K562 (cell line): ENCODE results near the gene CARMIL1. TPM values are rescaled to one million over a fixed set of nuclear protein-coding genes. Genes with fewer than 3 reads are reported as not detected.
A peak's percentile ranks its signal among the peaks of the same experiment; 100 is the strongest.

Source experiments
- ARNT ChIP-seq, 2 experiments: fragments of 450-650 bp; IDR thresholded peaks; 2 replicates each; pipeline ENCODE4 v1.6.1; 2016; ENCODE audit warnings: mild to moderate bottlenecking in 1 of 2
- CGGBP1 ChIP-seq: fragments of 250-450 bp; sonication (Bioruptor Pico); IDR thresholded peaks from 2 replicates; pipeline ENCODE4 v1.9.0; 2021; ENCODE audit warnings: mild to moderate bottlenecking
- E2F5 ChIP-seq: sonication (generic); formaldehyde crosslinking; IDR thresholded peaks from 2 replicates; pipeline ENCODE4 v1.8.0; 2022; ENCODE audit warnings: mild to moderate bottlenecking, missing genetic modification reagents
- FIP1L1 ChIP-seq: fragments of 200-400 bp; formaldehyde crosslinking; IDR thresholded peaks from 2 replicates; pipeline ENCODE4 v1.6.1; 2018; ENCODE audit warnings: mild to moderate bottlenecking, low read depth, low read length; ENCODE audit not compliant: poor library complexity, severe bottlenecking
- GABPA ChIP-seq: fragments of 200-800 bp; sonication (Bioruptor generic); conservative IDR thresholded peaks from 2 replicates; pipeline ENCODE4 v1.6.1; 2016; ENCODE audit warnings: low read depth, missing genetic modification characterization, missing compliant biosample characterization
- GATA2 ChIP-seq: sonication (generic); formaldehyde crosslinking; IDR thresholded peaks from 2 replicates; pipeline ENCODE4 v1.4.0; 2020; ENCODE audit warnings: mild to moderate bottlenecking, missing genetic modification reagents
- HES1 ChIP-seq: fragments of 450-650 bp; IDR thresholded peaks from 2 replicates; pipeline ENCODE4 v1.6.1; 2016; ENCODE audit warnings: low read depth, mild to moderate bottlenecking, moderate library complexity
- JUN ChIP-seq, 2 experiments: sonication (generic) in 1 of 2; formaldehyde crosslinking in 1 of 2; IDR thresholded peaks; 2 replicates each; pipeline versions ENCODE4 v1.6.1 to v1.8.0; 2012 to 2022; ENCODE audit warnings: borderline replicate concordance in 2 of 2, mild to moderate bottlenecking in 2 of 2, improper control_type of control experiment in 1 of 2, low read depth in 1 of 2, low read length in 1 of 2, missing genetic modification reagents in 1 of 2
- KLF16 ChIP-seq: IDR thresholded peaks from 2 replicates; pipeline ENCODE4 v1.6.1; 2016; ENCODE audit warnings: antibody characterized with exemption
- MEF2A ChIP-seq: IDR thresholded peaks from 2 replicates; pipeline ENCODE4 v1.6.1; 2011; ENCODE audit warnings: low read depth, mild to moderate bottlenecking, low read length, moderate library complexity; ENCODE audit not compliant: control insufficient read depth
- NBN ChIP-seq: fragments of 450-650 bp; IDR thresholded peaks from 2 replicates; pipeline ENCODE4 v1.6.1; 2016; ENCODE audit warnings: low read depth, mild to moderate bottlenecking
- PBX2 ChIP-seq, 2 experiments: IDR thresholded peaks in 1 of 2; conservative IDR thresholded peaks in 1 of 2; 2 replicates each; pipeline ENCODE4 v1.6.1; 2016; ENCODE audit warnings: low read depth in 2 of 2, mild to moderate bottlenecking in 1 of 2, missing compliant biosample characterization in 1 of 2, missing genetic modification characterization in 1 of 2, moderate library complexity in 1 of 2
- SIN3A ChIP-seq, 2 experiments: fragments of 150-350 bp in 1 of 2; IDR thresholded peaks; 2 replicates each; pipeline ENCODE4 v1.6.1; 2011 to 2016; ENCODE audit warnings: borderline replicate concordance in 2 of 2, low read depth in 2 of 2, low read length in 2 of 2, mild to moderate bottlenecking in 2 of 2, moderate library complexity in 2 of 2; ENCODE audit not compliant: control insufficient read depth in 1 of 2
- SMARCA4 ChIP-seq: fragments of 450-650 bp; IDR thresholded peaks from 2 replicates; pipeline ENCODE4 v1.6.1; 2016
- TAL1 ChIP-seq: fragments of 450-650 bp; IDR thresholded peaks from 2 replicates; pipeline ENCODE4 v1.6.1; 2016; ENCODE audit warnings: mild to moderate bottlenecking
- ZNF175 ChIP-seq: fragments of 200-800 bp; sonication (Bioruptor generic); IDR thresholded peaks from 2 replicates; pipeline ENCODE4 v1.6.1; 2016; ENCODE audit warnings: low read depth, mild to moderate bottlenecking, missing genetic modification characterization, missing compliant biosample characterization
- ZNF239 ChIP-seq: fragments of 250-450 bp; sonication (Bioruptor Pico); IDR thresholded peaks from 2 replicates; pipeline ENCODE4 v1.4.0; 2020; ENCODE audit warnings: mild to moderate bottlenecking
- polyA plus RNA-seq, 8 experiments: library from polyadenylated mRNA; depleted of rRNA in 4 of 8; stranded (reverse) in 5 of 8; unstranded in 3 of 8; fragments of >200 nt; fragmentation: Nextera tagmentation in 2 of 8; fragmentation: Illumina TruSeq in 1 of 8; extraction: Ambion mirVana in 2 of 8; extraction: Trizol in 1 of 8; gene quantifications; 2 replicates each; pipeline versions ENCODE4 v1.2.1 to v1.2.3, GENCODE V29; 2011 to 2014; ENCODE audit warnings: inconsistent platforms in 1 of 8, missing spikeins in 1 of 8
- total RNA-seq, 7 experiments: library from RNA; depleted of rRNA in 6 of 7; stranded (reverse); fragments of >200 nt in 6 of 7; fragmentation: Illumina TruSeq in 2 of 7; extraction: Trizol in 2 of 7; gene quantifications; 2 replicates each; pipeline versions ENCODE4 v1.2.1 to v1.2.3, GENCODE V29; 2011 to 2021; ENCODE audit warnings: low replicate concordance in 1 of 7
- TF ChIP-seq, protein P1 (sequence below): sonication (generic); formaldehyde crosslinking; IDR thresholded peaks from 2 replicates; pipeline ENCODE4 v1.8.0; 2022; ENCODE audit warnings: missing genetic modification reagents, mild to moderate bottlenecking, borderline replicate concordance
- TF ChIP-seq, protein P2 (sequence below): fragments of 450-650 bp; formaldehyde crosslinking; conservative IDR thresholded peaks from 2 replicates; pipeline ENCODE4 v1.4.0; 2022; ENCODE audit warnings: mild to moderate bottlenecking, missing genetic modification characterization

The CARMIL1 gene
- total and polyA plus RNA-seq, 9 of the 15 experiments (the other 6 are each of a cell fraction or from before 2014, with no cell fraction given), result 0.04 to 0.32 (median 0.10) TPM; not detected in 1

GRCh38 chr6:25534942-25535631, 255.9 kb downstream of the CARMIL1 start (continued):
- TF ChIP-seq CGGBP1 (CRISPR knock-in tag) (0 out of 2 replicates have a peak, but pooled peaks have one; percentile 24), E2F5 (CRISPR knock-in tag) (no peak), PBX2 (CRISPR knock-in tag; IDR thresholded peaks at IDR 0.05; ENCODE audit: low read depth) (no peak), PBX2 (tag; conservative IDR thresholded peaks at IDR 0.05; ENCODE audit: low read depth) (peak; percentile 95), TAL1 (peak; percentile 99), ARNT (IDR thresholded peaks at IDR 0.05) (peak; percentile 89 to 96; a peak in 3 of 4 replicates), JUN (IDR thresholded peaks at IDR 0.05; ENCODE audit: borderline replicate concordance, low read depth, low read length) (no peak), JUN (CRISPR knock-in tag; IDR thresholded peaks at IDR 0.05; ENCODE audit: borderline replicate concordance) (no peak), ZNF175 (CRISPR knock-in tag) (peak; percentile 85; the same call in 1 of the 2 replicates), KLF16 (peak; percentile 95), FIP1L1 (no peak), NBN (0 out of 2 replicates have a peak, but pooled peaks have one; percentile 82), GATA2 (CRISPR knock-in tag) (peak; percentile 31; the same call in 1 of the 2 replicates), SMARCA4 (peak; percentile 97), ZNF239 (CRISPR knock-in tag) (no peak; the same call in 1 of the 2 replicates), SIN3A (IDR thresholded peaks at IDR 0.05; ENCODE audit: borderline replicate concordance in 2 of 2, control insufficient read depth in 1 of 2, low read depth in 2 of 2, low read length in 2 of 2) (no peak), MEF2A (no peak), HES1 (peak; percentile 94), GABPA (0 out of 2 replicates have a peak, but pooled peaks have one; percentile 46)
- TF ChIP-seq, protein P1, sequence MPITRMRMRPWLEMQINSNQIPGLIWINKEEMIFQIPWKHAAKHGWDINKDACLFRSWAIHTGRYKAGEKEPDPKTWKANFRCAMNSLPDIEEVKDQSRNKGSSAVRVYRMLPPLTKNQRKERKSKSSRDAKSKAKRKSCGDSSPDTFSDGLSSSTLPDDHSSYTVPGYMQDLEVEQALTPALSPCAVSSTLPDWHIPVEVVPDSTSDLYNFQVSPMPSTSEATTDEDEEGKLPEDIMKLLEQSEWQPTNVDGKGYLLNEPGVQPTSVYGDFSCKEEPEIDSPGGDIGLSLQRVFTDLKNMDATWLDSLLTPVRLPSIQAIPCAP, result no peak
- TF ChIP-seq, protein P2, sequence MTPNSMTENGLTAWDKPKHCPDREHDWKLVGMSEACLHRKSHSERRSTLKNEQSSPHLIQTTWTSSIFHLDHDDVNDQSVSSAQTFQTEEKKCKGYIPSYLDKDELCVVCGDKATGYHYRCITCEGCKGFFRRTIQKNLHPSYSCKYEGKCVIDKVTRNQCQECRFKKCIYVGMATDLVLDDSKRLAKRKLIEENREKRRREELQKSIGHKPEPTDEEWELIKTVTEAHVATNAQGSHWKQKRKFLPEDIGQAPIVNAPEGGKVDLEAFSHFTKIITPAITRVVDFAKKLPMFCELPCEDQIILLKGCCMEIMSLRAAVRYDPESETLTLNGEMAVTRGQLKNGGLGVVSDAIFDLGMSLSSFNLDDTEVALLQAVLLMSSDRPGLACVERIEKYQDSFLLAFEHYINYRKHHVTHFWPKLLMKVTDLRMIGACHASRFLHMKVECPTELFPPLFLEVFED (CRISPR knock-in tag), result peak; percentile 64; the same call in 1 of the 2 replicates
